ENCODE data around the gene EZH2.

DNA sequence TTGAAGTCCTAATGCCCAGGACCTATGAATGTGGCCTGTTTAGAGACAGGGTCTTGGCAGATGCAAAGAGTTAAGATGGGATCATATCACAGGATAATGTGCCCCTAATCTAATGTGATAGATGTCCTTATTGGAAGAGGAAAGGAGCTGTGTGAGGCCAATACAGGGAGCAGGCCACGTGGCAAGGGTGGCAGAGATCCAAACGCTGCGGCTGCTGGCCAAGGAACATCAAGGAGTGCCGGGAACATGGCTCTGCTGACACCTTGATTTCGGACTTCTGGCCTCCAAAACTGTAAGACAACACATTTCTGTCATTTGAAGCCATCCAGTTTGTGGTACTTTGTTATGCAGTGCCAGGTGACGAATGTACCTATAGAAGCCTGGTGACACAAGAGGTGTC, 37.7 kb upstream of the EZH2 start:
- TF ChIP-seq, protein P1, sequence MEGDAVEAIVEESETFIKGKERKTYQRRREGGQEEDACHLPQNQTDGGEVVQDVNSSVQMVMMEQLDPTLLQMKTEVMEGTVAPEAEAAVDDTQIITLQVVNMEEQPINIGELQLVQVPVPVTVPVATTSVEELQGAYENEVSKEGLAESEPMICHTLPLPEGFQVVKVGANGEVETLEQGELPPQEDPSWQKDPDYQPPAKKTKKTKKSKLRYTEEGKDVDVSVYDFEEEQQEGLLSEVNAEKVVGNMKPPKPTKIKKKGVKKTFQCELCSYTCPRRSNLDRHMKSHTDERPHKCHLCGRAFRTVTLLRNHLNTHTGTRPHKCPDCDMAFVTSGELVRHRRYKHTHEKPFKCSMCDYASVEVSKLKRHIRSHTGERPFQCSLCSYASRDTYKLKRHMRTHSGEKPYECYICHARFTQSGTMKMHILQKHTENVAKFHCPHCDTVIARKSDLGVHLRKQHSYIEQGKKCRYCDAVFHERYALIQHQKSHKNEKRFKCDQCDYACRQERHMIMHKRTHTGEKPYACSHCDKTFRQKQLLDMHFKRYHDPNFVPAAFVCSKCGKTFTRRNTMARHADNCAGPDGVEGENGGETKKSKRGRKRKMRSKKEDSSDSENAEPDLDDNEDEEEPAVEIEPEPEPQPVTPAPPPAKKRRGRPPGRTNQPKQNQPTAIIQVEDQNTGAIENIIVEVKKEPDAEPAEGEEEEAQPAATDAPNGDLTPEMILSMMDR (IDR thresholded peaks at IDR 0.05; ENCODE audit: poor library complexity), result no peak
- no peak for TF ChIP-seq EZH2 (IDR thresholded peaks at IDR 0.05; ENCODE audit: borderline replicate concordance)

Measured in hepatocyte (in vitro differentiated cells).